Neural crest cell (in vitro differentiated cells): Measurements from ENCODE around the gene PIP5K1B. TPM values are rescaled to one million over a fixed set of nuclear protein-coding genes. Genes with fewer than 3 reads are reported as not detected.

Experiments
- DNase-seq: peaks from one replicate; pipeline ENCODE4 v3.0.0; 2021; ENCODE audit warnings: low read depth, mixed read lengths, low spot score
- H3K27ac Mint-ChIP-seq: one replicate; pipeline ENCODE4 v1.8.0; 2021; ENCODE audit warnings: mild to moderate bottlenecking, mixed read lengths; ENCODE audit not compliant: unreplicated experiment
- H3K27me3 Mint-ChIP-seq: 2 replicates; pipeline ENCODE4 v1.8.0; 2021; ENCODE audit warnings: low read depth, mild to moderate bottlenecking, mixed read lengths
- H3K36me3 Mint-ChIP-seq: 2 replicates; pipeline ENCODE4 v1.8.0; 2021; ENCODE audit warnings: low read depth, mild to moderate bottlenecking, mixed read lengths
- H3K4me1 Mint-ChIP-seq: 2 replicates; pipeline ENCODE4 v1.8.0; 2021; ENCODE audit warnings: mixed read lengths
- H3K4me3 Mint-ChIP-seq: one replicate; pipeline ENCODE4 v1.8.0; 2021; ENCODE audit warnings: mild to moderate bottlenecking, mixed read lengths
- H3K9me3 Mint-ChIP-seq: 2 replicates; pipeline ENCODE4 v1.8.0; 2021; ENCODE audit warnings: mixed read lengths
- CTCF ChIP-seq: fragments of 200-600 bp; sonication (generic); conservative IDR thresholded peaks from 2 replicates; pipeline ENCODE4 v1.5.0; 2021; ENCODE audit warnings: antibody characterized with exemption, mild to moderate bottlenecking
- total RNA-seq: library from RNA; stranded (reverse); gene quantifications from 2 replicates; pipeline ENCODE4 v1.2.1, GENCODE V29; 2021

The PIP5K1B gene
- total RNA-seq, 1 donor from 2014 or later: 5.9 TPM

- H3K36me3 Mint-ChIP-seq: peaks cover 5% of the 10 kb centered on the region
- H3K4me1 Mint-ChIP-seq: peaks cover 4% of the 10 kb centered on the region
- no peak overlapping the region for H3K4me3 Mint-ChIP-seq
- peaks cover 19% of the 10 kb centered on the region for H3K27me3 Mint-ChIP-seq
- DNase-seq: no peak
- no peak overlapping the region for H3K27ac Mint-ChIP-seq
- no peak for TF ChIP-seq CTCF
- peaks cover 3% of the 10 kb centered on the region for H3K9me3 Mint-ChIP-seq
Measured at GRCh38 chr9:68730570-68731235, 25.7 kb downstream of the PIP5K1B start.

GRCh38 chr9:68731857-68732256 lies 26.8 kb downstream of the PIP5K1B start:
- TF ChIP-seq CTCF: no peak
- H3K4me1 Mint-ChIP-seq: peaks cover 4% of the 10 kb centered on the region
- no peak for DNase-seq
- H3K27me3 Mint-ChIP-seq: peaks cover 22% of the 10 kb centered on the region
- no peak overlapping the region for H3K4me3 Mint-ChIP-seq
- H3K9me3 Mint-ChIP-seq: peaks cover 3% of the 10 kb centered on the region
- H3K36me3 Mint-ChIP-seq: peaks cover 5% of the 10 kb centered on the region
- H3K27ac Mint-ChIP-seq: no peak overlapping the region

- peaks cover 5% of the 10 kb centered on the region for H3K36me3 Mint-ChIP-seq
- no peak for DNase-seq
- TF ChIP-seq CTCF: no peak
- H3K4me3 Mint-ChIP-seq: no peak overlapping the region
- peaks cover 3% of the 10 kb centered on the region for H3K9me3 Mint-ChIP-seq
- H3K27ac Mint-ChIP-seq: no peak overlapping the region
- peaks cover 4% of the 10 kb centered on the region for H3K4me1 Mint-ChIP-seq
- H3K27me3 Mint-ChIP-seq: peaks cover 27% of the 10 kb centered on the region
Measured at GRCh38 chr9:68732405-68733020, 27.5 kb downstream of the PIP5K1B start.

DNA sequence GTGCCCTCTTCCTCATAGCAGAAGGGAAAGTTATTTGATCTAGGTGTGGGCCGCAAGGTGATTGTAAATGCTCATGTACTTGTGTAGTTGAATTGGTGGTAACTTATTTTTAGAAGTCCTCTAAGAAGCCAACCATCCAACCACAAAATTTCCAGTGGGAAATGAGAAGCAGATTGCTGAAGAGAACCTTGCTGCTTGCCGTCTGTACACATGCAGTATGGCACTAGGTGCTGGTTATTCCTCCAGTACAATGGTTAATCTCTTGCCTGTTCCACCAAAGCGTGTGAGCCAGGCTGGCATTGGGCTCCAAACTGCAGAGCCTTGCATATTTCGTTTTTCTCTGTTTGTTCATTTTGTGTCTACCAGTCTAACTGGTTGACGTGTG lies 28.0 kb downstream of the PIP5K1B start:
- Mint-ChIP-seq H3K4me1 (peaks cover 4% of the 10 kb centered on the region), H3K9me3 (peaks cover 3% of the 10 kb centered on the region), H3K36me3 (peaks cover 1% of the 10 kb centered on the region), H3K4me3 (no peak overlapping the region), H3K27me3 (peaks cover 27% of the 10 kb centered on the region), H3K27ac (no peak overlapping the region)
- TF ChIP-seq CTCF: no peak
- no peak for DNase-seq

- H3K9me3 Mint-ChIP-seq: no peaks in the 10 kb centered on the region
- no peak overlapping the region for H3K27ac Mint-ChIP-seq
- H3K4me1 Mint-ChIP-seq: peaks cover under 1% of the 10 kb centered on the region
- no peaks in the 10 kb centered on the region for H3K36me3 Mint-ChIP-seq
- TF ChIP-seq CTCF: no peak
- peaks cover 12% of the 10 kb centered on the region for H3K27me3 Mint-ChIP-seq
- H3K4me3 Mint-ChIP-seq: no peak overlapping the region
- no peak for DNase-seq
Measured at GRCh38 chr9:68738358-68738757, 33.3 kb downstream of the PIP5K1B start.
